HG03064 (cell line): ENCODE measurements around the gene DUSP12.
"Not testable (repeated sequence)": the region's sequence is repeated elsewhere in the genome, so short reads cannot be mapped to it uniquely, and the experiment has no call there.

Experiments
- ATAC-seq: cut with Tn5 transposase; IDR thresholded peaks from one replicate; pipeline ENCODE4 v1.9.1; 2021; ENCODE audit warnings: low read depth; ENCODE audit not compliant: unreplicated experiment

Gene DUSP12

GRCh38 chr1:161768461-161768860 is 18.9 kb downstream of the DUSP12 start:
- no peak for ATAC-seq

GRCh38 chr1:161768986-161769672 is 19.5 kb downstream of the DUSP12 start:
- ATAC-seq: no peak

- ATAC-seq: not testable (repeated sequence)
Measured at GRCh38 chr1:161769673-161770045, 20.1 kb downstream of the DUSP12 start.

GRCh38 chr1:161770250-161770649 is 20.7 kb downstream of the DUSP12 start:
- ATAC-seq: no peak

- no peak for ATAC-seq
Measured at GRCh38 chr1:161771161-161771560, 21.6 kb downstream of the DUSP12 start.

GRCh38 chr1:161771973-161772372 is 22.4 kb downstream of the DUSP12 start:
- no peak for ATAC-seq

GRCh38 chr1:161772397-161772796 is 22.8 kb downstream of the DUSP12 start:
- ATAC-seq: no peak

- ATAC-seq: no peak
Measured at GRCh38 chr1:161773791-161774190, 24.2 kb downstream of the DUSP12 start.

GRCh38 chr1:161777261-161777660 is 27.7 kb downstream of the DUSP12 start:
- ATAC-seq: no peak

- no peak for ATAC-seq
Measured at GRCh38 chr1:161778522-161778921, 28.9 kb downstream of the DUSP12 start.

- no peak for ATAC-seq
Measured at GRCh38 chr1:161779393-161779792, 29.8 kb downstream of the DUSP12 start.

- no peak for ATAC-seq
Measured at GRCh38 chr1:161781995-161782394, 32.4 kb downstream of the DUSP12 start.

GRCh38 chr1:161782886-161783285 is 33.3 kb downstream of the DUSP12 start:
- ATAC-seq: no peak

- no peak for ATAC-seq
Measured at GRCh38 chr1:161784968-161785367, 35.4 kb downstream of the DUSP12 start.

GRCh38 chr1:161787355-161787754 is 37.8 kb downstream of the DUSP12 start:
- ATAC-seq: no peak

- no peak for ATAC-seq
Measured at GRCh38 chr1:161790587-161791317, 41.2 kb downstream of the DUSP12 start.

GRCh38 chr1:161791904-161792655 is 42.5 kb downstream of the DUSP12 start:
- ATAC-seq: no peak

GRCh38 chr1:161792740-161793139 is 43.2 kb downstream of the DUSP12 start:
- no peak for ATAC-seq

- no peak for ATAC-seq
Measured at GRCh38 chr1:161799792-161800191, 50.2 kb downstream of the DUSP12 start.

GRCh38 chr1:161801955-161802354 is 52.4 kb downstream of the DUSP12 start:
- ATAC-seq: no peak

GRCh38 chr1:161803181-161803580 is 53.6 kb downstream of the DUSP12 start:
- no peak for ATAC-seq
